H1 (cell line): ENCODE measurements around the gene LDLRAD3. TPM values are rescaled to one million over a fixed set of nuclear protein-coding genes. Genes with fewer than 3 reads are reported as not detected.

ENCODE experiments used
- CHD7 ChIP-seq: fragments of 300-600 bp; sonication (generic); IDR thresholded peaks from 2 replicates; pipeline ENCODE4 v1.7.1; 2012; ENCODE audit warnings: low read length, moderate library complexity, mild to moderate bottlenecking, inconsistent platforms; ENCODE audit not compliant: insufficient replicate concordance
- CREB1 ChIP-seq: IDR thresholded peaks from 2 replicates; pipeline ENCODE4 v1.6.1; 2012; ENCODE audit warnings: inconsistent platforms
- EP300 ChIP-seq, 2 experiments: IDR thresholded peaks; 1 replicate in 1 of 2; 2 replicates in 1 of 2; pipeline ENCODE4 v1.6.1; 2011 to 2012; ENCODE audit warnings: low read depth in 2 of 2, low read length in 2 of 2, mild to moderate bottlenecking in 2 of 2, borderline replicate concordance in 1 of 2, inconsistent platforms in 1 of 2, moderate library complexity in 1 of 2
- HDAC2 ChIP-seq, 2 experiments: fragments of 300-600 bp in 1 of 2; sonication (generic) in 1 of 2; IDR thresholded peaks; 2 replicates each; pipeline ENCODE4 v1.6.1; 2011 to 2012; ENCODE audit warnings: low read depth in 2 of 2, low read length in 2 of 2, mild to moderate bottlenecking in 2 of 2, moderate library complexity in 2 of 2, borderline replicate concordance in 1 of 2, inconsistent platforms in 1 of 2
- JUN ChIP-seq: IDR thresholded peaks from 2 replicates; pipeline ENCODE4 v1.6.1; 2011; ENCODE audit warnings: low read depth, mild to moderate bottlenecking, improper control_type of control experiment, low read length
- JUND ChIP-seq: IDR thresholded peaks from 2 replicates; pipeline ENCODE4 v1.6.1; 2011; ENCODE audit warnings: mild to moderate bottlenecking, improper control_type of control experiment, low read length
- MAX ChIP-seq: IDR thresholded peaks from 2 replicates; pipeline ENCODE4 v1.6.1; 2012; ENCODE audit warnings: inconsistent platforms
- RXRA ChIP-seq: IDR thresholded peaks from 2 replicates; pipeline ENCODE4 v1.6.1; 2011; ENCODE audit warnings: low read depth, mild to moderate bottlenecking, low read length, moderate library complexity; ENCODE audit not compliant: insufficient read depth
- TAF1 ChIP-seq: IDR thresholded peaks from 2 replicates; pipeline ENCODE4 v1.6.1; 2011; ENCODE audit warnings: mild to moderate bottlenecking, low read depth, low read length
- TAF7 ChIP-seq: optimal IDR thresholded peaks from 2 replicates; pipeline ENCODE3; 2011; ENCODE audit warnings: low read depth, mild to moderate bottlenecking, inconsistent platforms, low read length, moderate library complexity, borderline replicate concordance
- polyA plus RNA-seq, 7 experiments: library from polyadenylated mRNA; depleted of rRNA in 3 of 7; stranded (reverse) in 5 of 7; unstranded in 2 of 7; fragments of >200 nt in 5 of 7; fragments of 200-250 nt in 2 of 7; gene quantifications; 1 replicate in 5 of 7; 2 replicates in 1 of 7; 4 replicates in 1 of 7; pipeline versions ENCODE4 v1.2.1 to v1.2.3, GENCODE V29; 2011 to 2013; ENCODE audit warnings: missing spikeins in 2 of 7, mixed read lengths in 2 of 7
- total RNA-seq: library from RNA; stranded (reverse); fragmentation: NEBNext Ultra II Directional; extraction: Animal tissue kit (Norgen Biotek cat#: 25700); gene quantifications from 2 replicates; pipeline ENCODE4 v1.2.1, GENCODE V29; 2021
- TF ChIP-seq, protein P1 (sequence below): IDR thresholded peaks from 2 replicates; pipeline ENCODE4 v1.6.1; 2011; ENCODE audit warnings: low read depth, mild to moderate bottlenecking, low read length; ENCODE audit not compliant: insufficient read depth

The LDLRAD3 gene
- total and polyA plus RNA-seq, 2 of the 8 experiments (the other 6 are each of a cell fraction or from before 2014, with no cell fraction given) = 18.6 to 22.8 TPM

DNA sequence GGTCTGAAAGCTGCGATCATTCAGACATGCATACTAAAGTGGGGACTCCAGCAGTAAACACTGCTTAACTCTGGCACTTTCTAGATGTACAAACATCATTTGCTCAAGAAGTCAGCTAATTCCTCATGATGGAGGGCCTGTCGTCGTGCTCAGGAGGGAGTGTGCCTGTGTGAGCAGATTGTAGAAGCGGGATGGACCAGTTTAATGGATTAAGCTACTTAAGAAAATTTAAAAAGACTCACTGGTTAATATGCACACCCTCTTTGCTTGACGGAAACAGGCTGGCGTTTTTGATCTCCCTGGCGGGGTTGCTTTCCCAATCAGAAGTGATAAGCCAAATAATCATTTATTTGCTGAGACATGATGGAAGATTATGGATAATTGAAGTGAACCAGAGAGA is 79.0 kb downstream of the LDLRAD3 start (continued):
- TF ChIP-seq CHD7 = no peak
- TF ChIP-seq, protein P1, sequence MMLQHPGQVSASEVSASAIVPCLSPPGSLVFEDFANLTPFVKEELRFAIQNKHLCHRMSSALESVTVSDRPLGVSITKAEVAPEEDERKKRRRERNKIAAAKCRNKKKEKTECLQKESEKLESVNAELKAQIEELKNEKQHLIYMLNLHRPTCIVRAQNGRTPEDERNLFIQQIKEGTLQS = no peak
- no peak for TF ChIP-seq CREB1
- no peak for TF ChIP-seq MAX
- TF ChIP-seq HDAC2 (IDR thresholded peaks at IDR 0.05; ENCODE audit: borderline replicate concordance in 1 of 2, low read depth in 2 of 2, low read length in 2 of 2) = no peak
- no peak for TF ChIP-seq TAF1
- TF ChIP-seq JUN = no peak
- no peak for TF ChIP-seq RXRA
- no peak for TF ChIP-seq EP300 (IDR thresholded peaks at IDR 0.05; ENCODE audit: borderline replicate concordance in 1 of 2, low read depth in 2 of 2, low read length in 2 of 2)
- TF ChIP-seq JUND = no peak
- no peak for TF ChIP-seq TAF7
- TF ChIP-seq, all 59 proteins: peak for 0
